Left colon (tissue), 2 donors: ENCODE results near the gene DYNC1I1. TPM values are rescaled to one million over a fixed set of nuclear protein-coding genes. Genes with fewer than 3 reads are reported as not detected.

Source experiments
- ATAC-seq: fragments of 200-7000 bp; cut with Tn5 transposase; one replicate; pipeline ENCODE4 v1.9.1; 2020; ENCODE audit warnings: mild to moderate bottlenecking, moderate library complexity
- DNase-seq, 2 donors: peaks; one replicate each; pipeline ENCODE4 v3.0.0-alpha.2; 2020
- intact Hi-C, 2 donors: fragments of 100-400 bp; cut with DNase I in 1 of 2; cut with micrococcal nuclease in 1 of 2; formaldehyde crosslinking; loops; one replicate each; pipeline versions ENCODE4 v1.11.2 to v1.14.0; 2022; cut with DNase I, micrococcal nuclease
- total RNA-seq, 2 donors: library from RNA; stranded (reverse); fragmentation: NEBNext Ultra II Directional; extraction: Animal tissue kit (Norgen Biotek cat#: 25700); gene quantifications; one replicate each; pipeline ENCODE4 v1.2.1, GENCODE V29; 2021
- donor health status: DM: no; HTN: no; CAD: no.
- donor health status: DM: yes; HTN: yes; CAD: no.

DYNC1I1 gene
- total RNA-seq, 2 donors from 2014 or later = 0.43 to 3.0 TPM

GRCh38 chr7:95893484-95893883, 121.1 kb downstream of the DYNC1I1 start:
- DNase-seq = no peak
- intact Hi-C loops = no loop called here
- ATAC-seq = no peak

GRCh38 chr7:95897557-95898251, 125.3 kb downstream of the DYNC1I1 start:
- ATAC-seq = no peak
- DNase-seq = no peak
- intact Hi-C loops = no loop called here

- intact Hi-C loops = no loop called here
These were observed 127.7 kb downstream of the DYNC1I1 start for GRCh38 chr7:95899919-95900513.

GRCh38 chr7:95901006-95901405, 128.7 kb downstream of the DYNC1I1 start:
- DNase-seq = no peak
- intact Hi-C loops = no loop called here
- no peak for ATAC-seq

More at GRCh38 chr7:95899919-95900513, 127.7 kb downstream of the DYNC1I1 start:
- ATAC-seq (no peak), DNase-seq (no peak)

- intact Hi-C loops = no loop called here
- no peak for DNase-seq
These were observed 131.7 kb downstream of the DYNC1I1 start for GRCh38 chr7:95904099-95904498.

GRCh38 chr7:95905167-95905566, 132.8 kb downstream of the DYNC1I1 start:
- DNase-seq (no peak), ATAC-seq (no peak)
- intact Hi-C loops = no loop called here

More at GRCh38 chr7:95904099-95904498, 131.7 kb downstream of the DYNC1I1 start:
- no peak for ATAC-seq

- intact Hi-C loops = no loop called here
- ATAC-seq (no peak), DNase-seq (no peak)
These were observed 134.5 kb downstream of the DYNC1I1 start for GRCh38 chr7:95906851-95907250.

GRCh38 chr7:95907337-95907736, 135.0 kb downstream of the DYNC1I1 start:
- DNase-seq = no peak
- intact Hi-C loops = no loop called here
- no peak for ATAC-seq

- no peak for ATAC-seq
- DNase-seq = no peak
- intact Hi-C loops = no loop called here
These were observed 136.1 kb downstream of the DYNC1I1 start for GRCh38 chr7:95908499-95908898.

GRCh38 chr7:95910341-95910740, 138.0 kb downstream of the DYNC1I1 start:
- DNase-seq (no peak), ATAC-seq (no peak)
- intact Hi-C loops = loop anchor here in 1 of 2 donors (10.0 kb wide), 1 partner anchor 1154 kb away; no protein-coding TSS in a partner anchor

- ATAC-seq (no peak), DNase-seq (no peak)
- intact Hi-C loops = loop anchor here in 1 of 2 donors (5.0 to 10.0 kb wide), 2 partner anchors 1112 to 1149 kb away; no protein-coding TSS in a partner anchor
These were observed 143.4 kb downstream of the DYNC1I1 start for GRCh38 chr7:95915731-95916130.

- DNase-seq = peak; percentile 48 to 87
- ATAC-seq = peak; percentile 65
- intact Hi-C loops = loop anchor here in 1 of 2 donors (5.0 to 10.0 kb wide), 2 partner anchors 1111 to 1148 kb away; no protein-coding TSS in a partner anchor
These were observed 144.4 kb downstream of the DYNC1I1 start for GRCh38 chr7:95916573-95917297.

GRCh38 chr7:95917634-95918033, 145.3 kb downstream of the DYNC1I1 start:
- intact Hi-C loops = loop anchor here in 1 of 2 donors (5.0 to 10.0 kb wide), 2 partner anchors 1110 to 1147 kb away; no protein-coding TSS in a partner anchor
- no peak for DNase-seq
- no peak for ATAC-seq

GRCh38 chr7:95919556-95919955, 147.2 kb downstream of the DYNC1I1 start:
- intact Hi-C loops = loop anchor here in 1 of 2 donors (5.0 to 10.0 kb wide), 2 partner anchors 1108 to 1145 kb away; no protein-coding TSS in a partner anchor
- ATAC-seq = no peak

GRCh38 chr7:95921543-95921942, 149.2 kb downstream of the DYNC1I1 start:
- ATAC-seq (no peak), DNase-seq (no peak)
- intact Hi-C loops = no loop called here

More at GRCh38 chr7:95919556-95919955, 147.2 kb downstream of the DYNC1I1 start:
- no peak for DNase-seq

- intact Hi-C loops = no loop called here
- DNase-seq = no peak
- no peak for ATAC-seq
These were observed 149.8 kb downstream of the DYNC1I1 start for GRCh38 chr7:95922191-95922590.

GRCh38 chr7:95925236-95925635, 152.9 kb downstream of the DYNC1I1 start:
- ATAC-seq = no peak
- no peak for DNase-seq
- intact Hi-C loops = no loop called here

GRCh38 chr7:95925971-95926370, 153.6 kb downstream of the DYNC1I1 start:
- DNase-seq = no peak
- intact Hi-C loops = no loop called here
- ATAC-seq = no peak

- ATAC-seq (no peak), DNase-seq (no peak)
- intact Hi-C loops = no loop called here
These were observed 155.4 kb downstream of the DYNC1I1 start for GRCh38 chr7:95927756-95928155.
